GM19455 (cell line): Measurements from ENCODE around the gene VSIG4.
"Not testable (repeated sequence)": the region's sequence is repeated elsewhere in the genome, so short reads cannot be mapped to it uniquely, and the experiment has no call there.

Experiments
- ATAC-seq: cut with Tn5 transposase; IDR thresholded peaks from one replicate; pipeline ENCODE4 v1.9.1; 2021; ENCODE audit not compliant: unreplicated experiment

VSIG4 gene

GRCh38 chrX:65985922-65986588, 53.8 kb downstream of the VSIG4 start:
- ATAC-seq = peak; percentile 88

GRCh38 chrX:65985211-65985610, 54.7 kb downstream of the VSIG4 start:
- ATAC-seq = no peak

- not testable (repeated sequence) for ATAC-seq
Observed at GRCh38 chrX:65977161-65977560, 62.7 kb downstream of the VSIG4 start.

- no peak for ATAC-seq
Observed at GRCh38 chrX:65976161-65976560, 63.7 kb downstream of the VSIG4 start.

GRCh38 chrX:65975161-65975751, 64.6 kb downstream of the VSIG4 start:
- not testable (repeated sequence) for ATAC-seq
